Mammary epithelial cell (primary cell): ENCODE results near the gene ANKRD52.

ENCODE experiments used
- EZH2 ChIP-seq: IDR thresholded peaks from 2 replicates; pipeline ENCODE4 v1.6.1; 2012; ENCODE audit warnings: low read length, inconsistent platforms, borderline replicate concordance
- TF ChIP-seq, protein P1 (sequence below), 2 donors: IDR thresholded peaks in 1 of 2; conservative IDR thresholded peaks in 1 of 2; 2 replicates each; pipeline ENCODE4 v1.5.1; 2011 to 2012; ENCODE audit warnings: inconsistent platforms in 2 of 2, low read length in 2 of 2, mild to moderate bottlenecking in 2 of 2, control low read depth in 1 of 2, low read depth in 1 of 2; ENCODE audit not compliant: insufficient read depth in 1 of 2; ENCODE audit errors: extremely low read depth in 1 of 2

DNA sequence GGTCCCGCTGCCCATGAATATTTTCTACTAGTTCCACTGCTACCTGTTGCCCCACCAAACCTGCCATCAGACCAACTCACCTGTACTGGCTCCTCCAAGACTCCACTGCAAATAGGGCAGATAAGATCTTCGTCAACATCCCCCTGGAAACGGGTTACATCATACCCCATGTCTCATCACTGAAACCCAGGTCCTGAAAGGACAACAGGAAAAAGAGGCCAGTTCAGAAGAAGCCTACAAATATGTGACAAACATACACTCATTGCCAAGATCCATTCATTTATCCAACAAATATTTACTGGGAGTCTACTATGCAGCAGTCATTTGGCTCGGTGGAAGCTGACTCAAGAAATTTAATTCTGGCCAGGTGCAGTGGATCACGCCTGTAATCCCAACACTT lies 44.3 kb downstream of the ANKRD52 start:
- TF ChIP-seq, protein P1, sequence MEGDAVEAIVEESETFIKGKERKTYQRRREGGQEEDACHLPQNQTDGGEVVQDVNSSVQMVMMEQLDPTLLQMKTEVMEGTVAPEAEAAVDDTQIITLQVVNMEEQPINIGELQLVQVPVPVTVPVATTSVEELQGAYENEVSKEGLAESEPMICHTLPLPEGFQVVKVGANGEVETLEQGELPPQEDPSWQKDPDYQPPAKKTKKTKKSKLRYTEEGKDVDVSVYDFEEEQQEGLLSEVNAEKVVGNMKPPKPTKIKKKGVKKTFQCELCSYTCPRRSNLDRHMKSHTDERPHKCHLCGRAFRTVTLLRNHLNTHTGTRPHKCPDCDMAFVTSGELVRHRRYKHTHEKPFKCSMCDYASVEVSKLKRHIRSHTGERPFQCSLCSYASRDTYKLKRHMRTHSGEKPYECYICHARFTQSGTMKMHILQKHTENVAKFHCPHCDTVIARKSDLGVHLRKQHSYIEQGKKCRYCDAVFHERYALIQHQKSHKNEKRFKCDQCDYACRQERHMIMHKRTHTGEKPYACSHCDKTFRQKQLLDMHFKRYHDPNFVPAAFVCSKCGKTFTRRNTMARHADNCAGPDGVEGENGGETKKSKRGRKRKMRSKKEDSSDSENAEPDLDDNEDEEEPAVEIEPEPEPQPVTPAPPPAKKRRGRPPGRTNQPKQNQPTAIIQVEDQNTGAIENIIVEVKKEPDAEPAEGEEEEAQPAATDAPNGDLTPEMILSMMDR (conservative IDR thresholded peaks at IDR 0.05 in 1 of 2, IDR thresholded peaks at IDR 0.05 in 1 of 2; ENCODE audit: extremely low read depth in 1 of 2, insufficient read depth in 1 of 2, low read depth in 1 of 2, low read length in 2 of 2) = no peak
- TF ChIP-seq EZH2 = no peak
